ENCODE data around the gene CRYL1. TPM values are rescaled to one million over a fixed set of nuclear protein-coding genes. Genes with fewer than 3 reads are reported as not detected.
A peak's percentile ranks its signal among the peaks of the same experiment; 100 is the strongest.
"Not testable (repeated sequence)": the region's sequence is repeated elsewhere in the genome, so short reads cannot be mapped to it uniquely, and the experiment has no call there.

The CRYL1 gene
- polyA plus RNA-seq, 1 donor = 24.1 TPM

GRCh38 chr13:20446900-20447299 lies 78.8 kb downstream of the CRYL1 start:
- no peak for DNase-seq

- no peak for DNase-seq
These were observed 79.3 kb downstream of the CRYL1 start for GRCh38 chr13:20446405-20446804.

GRCh38 chr13:20442798-20443381 lies 82.8 kb downstream of the CRYL1 start:
- DNase-seq = no peak

DNA sequence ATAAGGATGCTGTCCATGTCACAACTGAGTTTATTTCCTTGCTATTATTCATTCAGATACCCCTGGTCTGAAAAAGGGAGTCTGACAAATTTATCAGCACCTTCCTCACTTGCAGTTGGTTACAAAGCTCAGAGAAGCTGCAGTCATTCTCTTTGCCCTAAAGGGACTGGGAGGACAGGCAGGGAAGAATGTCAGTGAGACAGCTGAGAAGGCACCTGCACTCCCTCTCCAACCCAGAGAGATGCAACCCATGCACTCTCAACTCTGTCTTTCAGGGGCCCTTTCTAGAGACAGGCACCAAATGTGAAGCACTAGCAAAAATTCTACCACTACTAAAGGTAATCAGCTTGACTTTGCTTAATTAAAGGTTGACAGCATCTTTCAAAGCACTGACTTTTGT lies 83.3 kb downstream of the CRYL1 start:
- no peak for DNase-seq

DNA sequence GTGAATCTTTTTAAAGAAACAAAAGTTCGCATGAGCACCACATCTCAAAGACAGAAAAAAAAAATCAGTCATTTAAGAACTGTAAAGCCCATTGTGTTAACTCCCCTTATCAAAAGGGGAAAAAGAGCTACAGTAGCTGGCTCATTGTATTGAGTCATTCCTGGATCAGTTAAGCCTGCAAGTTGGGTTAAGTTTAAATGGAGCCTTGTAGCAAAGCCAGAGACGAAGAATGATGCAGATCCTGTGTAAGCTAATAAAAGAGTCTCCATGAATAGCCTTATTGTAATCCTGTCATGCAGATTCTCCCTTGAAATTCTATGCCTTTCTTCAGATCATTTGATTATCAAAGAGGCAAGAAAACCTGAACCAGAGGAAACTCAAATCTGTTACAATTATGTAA lies 83.8 kb downstream of the CRYL1 start:
- no peak for DNase-seq

DNA sequence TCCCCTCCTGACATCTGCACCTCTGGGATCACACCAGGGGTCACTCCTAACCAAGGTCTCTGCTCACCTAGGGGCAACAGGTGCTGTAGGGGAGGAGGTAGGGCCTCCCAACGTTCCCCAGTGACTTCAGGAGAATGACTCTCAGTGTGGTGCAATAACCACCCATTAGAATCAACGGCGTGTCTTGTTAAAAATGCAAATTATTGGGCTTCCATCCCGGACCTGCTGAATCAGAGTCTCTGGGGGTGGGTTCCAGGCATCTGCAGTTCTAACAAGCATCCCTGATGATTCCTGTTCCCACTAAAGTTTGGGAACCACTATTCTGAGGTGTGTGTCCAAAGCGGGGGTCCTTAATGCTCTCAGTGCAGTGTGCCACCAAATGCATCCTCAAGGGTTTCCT lies 84.6 kb downstream of the CRYL1 start:
- DNase-seq = no peak

DNA sequence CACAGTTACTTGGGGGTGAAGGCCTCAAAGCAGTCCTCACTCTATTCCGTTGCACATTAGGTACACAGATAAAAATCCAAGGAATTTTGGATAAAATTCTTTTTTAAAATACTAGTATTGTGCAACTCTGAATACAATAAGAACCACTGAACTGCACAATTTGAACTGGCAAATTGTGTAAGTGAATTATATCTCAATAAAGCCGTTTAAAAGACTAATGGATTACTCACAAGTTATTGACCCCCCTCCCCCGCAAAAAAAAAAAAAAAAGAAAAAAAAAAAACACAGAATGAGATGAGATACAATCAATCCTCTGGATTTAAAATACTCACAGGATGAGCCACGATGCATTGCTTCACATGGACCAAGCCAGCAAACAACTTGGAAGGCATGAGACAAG lies 86.4 kb downstream of the CRYL1 start:
- DNase-seq = no peak

DNA sequence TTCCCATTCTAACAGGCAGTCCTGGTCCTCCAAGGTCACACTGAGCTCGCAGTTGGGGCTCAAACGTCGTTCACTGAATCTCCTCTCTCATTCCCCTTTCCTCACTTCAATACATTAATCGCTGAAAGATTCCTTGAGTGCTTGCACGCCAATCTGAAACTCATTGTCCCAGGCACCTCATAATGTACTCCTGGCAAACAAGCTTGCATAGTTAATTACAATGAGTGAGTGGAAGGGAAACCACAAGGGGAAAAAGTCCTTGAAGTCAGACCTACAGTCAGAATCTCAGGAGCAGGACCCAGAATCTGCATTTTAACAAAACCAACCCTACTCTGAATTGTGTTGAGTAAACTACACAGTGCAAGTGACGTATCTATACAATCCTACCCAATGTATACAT lies 86.9 kb downstream of the CRYL1 start:
- DNase-seq = no peak

DNA sequence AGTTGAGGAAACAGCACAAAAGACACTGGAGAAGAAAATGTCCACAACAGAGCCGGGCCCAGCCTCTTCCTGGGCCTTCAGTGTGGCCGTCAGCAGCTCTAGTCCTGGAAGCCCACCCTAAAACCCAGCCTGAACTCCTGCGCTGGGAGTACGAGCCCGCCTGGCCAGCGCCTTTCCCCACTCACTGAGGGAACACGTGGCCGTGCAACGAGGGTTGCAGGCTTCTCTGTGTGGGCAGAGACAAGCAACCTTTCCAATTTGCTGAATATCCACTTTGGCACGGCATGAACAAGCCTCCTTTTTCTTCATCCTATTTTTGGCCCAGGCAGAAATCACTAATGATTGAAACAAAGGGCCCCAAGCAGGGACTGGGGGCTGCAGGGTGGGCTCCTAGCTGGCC lies 89.2 kb downstream of the CRYL1 start:
- DNase-seq = no peak

DNA sequence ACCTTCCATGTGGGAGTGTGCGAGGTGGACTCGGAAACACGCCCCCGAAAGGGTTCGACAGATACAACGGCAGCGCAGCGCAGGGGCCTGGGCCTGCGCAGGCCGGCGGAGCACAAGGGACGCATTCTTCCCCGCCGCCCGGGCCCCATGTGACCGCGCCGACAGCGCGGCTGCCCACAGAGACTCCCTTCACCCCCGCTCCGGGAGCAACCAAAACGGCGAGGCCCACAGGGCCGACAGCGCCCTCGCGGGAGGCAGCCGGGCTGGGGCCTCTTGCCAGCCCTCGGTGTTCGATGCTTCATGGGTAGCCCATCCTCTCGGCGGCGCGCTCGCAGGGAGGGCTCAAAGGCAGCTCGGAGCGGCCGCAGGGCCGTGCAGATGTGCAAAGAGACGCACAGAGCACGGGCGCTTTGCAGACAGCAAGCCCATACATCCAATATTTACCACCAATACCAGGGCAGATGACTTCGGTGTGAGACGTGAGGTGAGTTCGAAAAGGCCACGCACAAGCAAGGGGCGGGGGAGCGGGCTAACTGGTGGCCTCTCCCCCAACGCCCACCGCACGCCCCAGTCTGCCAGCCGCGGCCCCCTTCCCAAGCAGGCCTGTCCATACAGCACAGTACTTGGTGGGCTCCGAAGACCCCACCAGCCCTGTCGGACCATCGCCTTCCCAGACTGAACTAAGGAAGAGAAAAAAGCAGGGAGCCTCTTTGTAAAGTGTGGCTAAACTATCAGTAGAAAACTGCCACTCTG lies 89.9 kb downstream of the CRYL1 start:
- no peak for DNase-seq

GRCh38 chr13:20434210-20434609 lies 91.4 kb downstream of the CRYL1 start:
- not testable (repeated sequence) for DNase-seq

GRCh38 chr13:20431687-20432384 lies 93.8 kb downstream of the CRYL1 start:
- DNase-seq = no peak

DNA sequence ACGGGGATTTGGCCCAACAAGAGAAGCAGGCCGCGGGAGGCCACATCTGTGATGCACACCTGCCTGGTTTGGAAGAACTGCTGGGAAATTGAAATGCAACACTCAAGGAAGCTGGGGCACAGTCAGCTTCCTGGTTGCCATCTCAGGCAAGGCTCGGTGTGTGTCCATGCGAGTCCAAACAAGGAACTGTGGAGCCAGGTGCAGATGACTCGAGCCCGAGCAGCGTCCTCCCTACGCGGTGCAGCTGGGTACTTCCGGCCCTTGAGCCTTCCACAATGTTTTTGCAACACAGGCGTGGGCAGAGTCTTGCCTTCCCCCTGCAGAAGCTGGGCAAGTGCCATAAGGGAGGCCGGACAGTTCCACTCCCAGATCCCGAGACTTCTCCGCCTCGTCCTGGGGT lies 94.6 kb downstream of the CRYL1 start:
- no peak for DNase-seq

DNA sequence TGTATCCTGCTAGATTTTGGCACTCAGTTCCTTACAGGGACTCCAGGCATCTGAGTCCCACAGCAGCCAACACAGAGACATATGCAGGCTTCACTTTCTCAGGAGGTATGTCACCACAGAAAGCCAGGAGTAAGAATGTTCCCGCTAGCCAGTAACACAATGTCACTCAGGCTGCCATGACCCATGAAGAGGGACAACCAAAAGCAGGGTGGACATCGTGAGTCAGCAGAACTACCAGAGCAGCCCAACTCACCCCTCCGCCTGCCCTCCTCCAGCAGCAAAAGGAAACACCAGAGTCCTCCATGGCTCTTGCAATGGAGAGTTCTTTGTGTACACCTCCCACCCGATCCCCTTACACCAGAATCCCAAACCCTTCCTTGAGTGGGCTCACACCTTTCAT lies 95.4 kb downstream of the CRYL1 start:
- no peak for DNase-seq

DNA sequence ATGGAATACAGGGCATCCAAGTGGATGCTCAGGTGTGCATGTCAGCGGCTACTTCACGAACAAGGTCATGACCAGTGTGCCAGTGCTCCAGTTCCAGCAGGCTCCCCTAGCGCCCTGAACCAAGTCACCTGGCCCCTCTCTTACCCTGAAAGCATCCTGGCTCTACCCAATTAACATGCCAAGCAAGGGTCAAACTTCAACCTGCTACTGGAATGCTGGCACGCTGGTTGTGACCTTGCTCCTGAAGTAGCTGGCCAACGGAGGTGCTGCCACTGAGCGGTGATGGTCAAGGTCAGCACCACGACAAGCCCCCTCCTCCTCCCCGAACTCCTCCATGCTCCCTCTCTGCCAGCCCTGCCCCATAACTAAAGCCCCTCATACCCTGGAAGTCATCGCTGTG lies 96.0 kb downstream of the CRYL1 start:
- no peak for DNase-seq

DNA sequence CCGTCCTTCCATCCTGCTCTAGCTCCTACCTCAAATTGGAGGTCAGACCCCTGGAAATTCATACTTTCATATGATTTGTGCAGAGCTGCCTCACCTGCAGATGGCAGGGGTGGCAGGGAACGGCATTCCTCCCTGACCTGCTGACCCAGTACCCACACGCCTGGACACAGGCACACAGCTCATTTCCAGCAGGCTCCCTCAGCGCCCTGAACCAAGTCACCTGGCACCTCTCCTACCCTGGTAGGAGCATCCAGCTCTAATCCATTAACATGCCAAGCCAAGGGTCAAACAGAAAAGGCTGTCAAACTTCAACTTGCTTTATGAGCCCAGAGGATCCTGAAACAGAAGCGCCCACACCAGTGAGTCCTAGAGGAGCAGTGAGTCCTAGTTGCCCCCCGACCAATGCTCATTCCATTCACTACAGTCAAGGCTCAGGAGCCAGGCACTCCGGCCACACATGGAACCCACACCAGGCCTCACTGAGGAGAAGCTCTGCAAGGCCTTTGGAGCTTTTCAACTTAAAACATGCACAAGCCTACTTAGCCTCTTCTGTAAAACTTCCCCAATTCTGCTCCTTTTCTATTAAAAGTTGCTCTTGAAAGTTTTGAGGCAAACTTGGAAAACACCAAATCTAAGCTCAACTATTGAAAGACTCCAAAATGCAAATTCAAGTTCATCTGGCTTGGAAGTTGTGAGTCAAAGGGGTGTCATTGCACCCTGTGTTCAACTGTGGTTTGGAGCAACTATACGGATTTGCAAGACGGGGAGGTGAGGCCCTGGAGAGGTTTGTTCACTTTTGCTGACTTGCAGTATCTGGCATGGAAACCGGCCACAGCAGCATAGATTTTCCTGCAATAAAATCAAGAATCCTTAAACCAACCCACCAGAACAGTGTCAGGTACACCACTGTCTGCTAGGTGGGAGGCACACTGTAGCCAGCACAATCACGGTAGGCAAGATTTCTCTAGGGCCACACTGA lies 96.7 kb downstream of the CRYL1 start:
- no peak for DNase-seq

- DNase-seq = no peak
These were observed 98.8 kb downstream of the CRYL1 start for GRCh38 chr13:20426766-20427448.

DNA sequence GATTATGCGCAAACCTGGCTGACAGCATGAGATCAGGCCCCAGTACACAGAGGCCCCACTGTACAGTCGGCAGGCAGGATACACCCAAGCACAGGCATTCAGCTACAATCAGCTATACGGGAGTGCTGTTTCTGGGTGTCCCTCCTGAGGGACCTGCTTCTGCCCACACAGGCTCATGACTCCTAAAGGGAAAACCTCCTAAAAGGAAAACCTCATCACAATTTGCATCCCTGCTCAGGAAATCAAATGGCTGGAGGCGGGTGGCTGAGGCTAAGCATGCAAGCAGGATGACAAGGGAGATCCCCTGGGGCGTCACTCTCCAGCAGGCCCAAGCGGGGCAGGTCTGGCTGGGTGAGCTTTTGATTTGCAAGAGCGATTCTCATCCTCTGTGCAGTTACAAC lies 99.8 kb downstream of the CRYL1 start:
- no peak for DNase-seq

- DNase-seq = peak; percentile 39
These were observed 100.7 kb downstream of the CRYL1 start for GRCh38 chr13:20424949-20425348.

DNA sequence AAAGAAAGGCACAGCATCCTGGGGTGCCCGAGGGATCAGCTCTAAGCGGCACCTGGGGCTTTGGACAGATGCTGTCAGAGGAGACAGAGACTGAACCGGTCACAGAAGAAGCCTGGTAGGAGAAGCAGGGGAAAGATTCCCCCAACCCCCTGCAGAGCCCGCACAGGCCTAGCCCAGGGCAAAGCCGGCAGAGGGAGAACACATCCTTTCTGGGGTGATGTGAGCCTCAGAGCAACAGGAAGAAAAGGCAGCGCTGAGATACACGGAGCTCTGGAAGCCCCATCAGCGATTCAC lies 101.2 kb downstream of the CRYL1 start:
- DNase-seq = no peak

DNA sequence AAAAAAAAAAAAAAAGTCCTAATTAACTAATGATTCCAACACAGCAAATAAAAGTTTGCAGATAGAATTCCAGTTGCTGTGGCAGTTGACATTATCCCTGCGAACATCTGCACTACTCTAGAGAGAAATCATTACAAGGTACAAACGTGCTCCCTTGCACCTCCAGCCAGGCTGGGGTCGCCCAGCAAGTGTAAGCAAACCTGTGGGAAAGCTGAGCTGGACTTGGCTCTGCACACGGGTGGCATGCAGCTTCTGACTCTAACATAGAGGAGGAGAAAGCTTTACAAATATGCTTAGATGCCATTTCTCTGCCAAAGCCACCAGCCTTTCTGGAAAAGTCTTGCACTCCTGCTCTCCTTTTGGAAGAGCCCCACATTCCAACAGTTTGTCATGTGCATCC lies 103.3 kb downstream of the CRYL1 start:
- DNase-seq = no peak

DNA sequence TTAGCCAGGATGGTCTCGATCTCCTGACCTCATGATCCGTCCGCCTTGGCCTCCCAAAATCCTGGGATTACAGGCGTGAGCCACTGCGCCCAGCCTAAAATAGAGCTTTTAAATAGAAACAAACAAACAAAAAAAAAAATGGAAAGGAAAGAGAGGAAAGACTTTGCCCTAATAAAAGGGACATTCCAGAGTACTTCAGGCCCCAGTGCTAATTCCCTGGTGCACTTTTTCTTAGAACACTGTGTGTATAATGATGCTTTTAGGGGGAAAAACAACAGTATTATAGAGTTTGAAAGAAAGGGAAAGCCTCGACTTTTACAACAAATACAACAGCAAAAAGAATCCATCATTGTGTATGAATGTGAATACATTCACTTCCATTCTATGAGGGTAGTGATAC lies 104.7 kb downstream of the CRYL1 start:
- no peak for DNase-seq

All from hindlimb muscle (tissue), 1 donor.